Smooth muscle cell (in vitro differentiated cells): ENCODE measurements around the gene IPCEF1. TPM values are rescaled to one million over a fixed set of nuclear protein-coding genes. Genes with fewer than 3 reads are reported as not detected.

Experiments
- DNase-seq: peaks from one replicate; lab custom pipeline; 2025; ENCODE audit not compliant: unreplicated experiment; lab: John Stamatoyannopoulos, UW
- H2AFZ ChIP-seq: fragments of 200-600 bp; sonication (generic); 2 replicates; pipeline ENCODE4 v1.6.0; 2016; ENCODE audit warnings: antibody characterized with exemption, low read depth, mild to moderate bottlenecking
- H3F3A ChIP-seq: fragments of 200-600 bp; sonication (generic); 2 replicates; pipeline ENCODE4 v1.6.0; 2017; ENCODE audit warnings: antibody characterized with exemption, low read depth
- H3K27ac ChIP-seq: fragments of 200-600 bp; sonication (generic); 2 replicates; pipeline ENCODE4 v1.5.1; 2016; ENCODE audit warnings: low read depth, mild to moderate bottlenecking
- H3K27me3 ChIP-seq: fragments of 200-600 bp; sonication (generic); 2 replicates; pipeline ENCODE4 v1.6.1; 2016; ENCODE audit warnings: low read depth, mild to moderate bottlenecking
- H3K36me3 ChIP-seq: fragments of 200-600 bp; sonication (generic); 2 replicates; pipeline ENCODE4 v1.5.1; 2016; ENCODE audit warnings: low read depth
- H3K4me1 ChIP-seq: fragments of 200-600 bp; sonication (generic); 2 replicates; pipeline ENCODE4 v1.5.1; 2016; ENCODE audit warnings: low read depth
- H3K4me2 ChIP-seq: fragments of 200-600 bp; sonication (generic); 2 replicates; pipeline ENCODE4 v1.6.0; 2016; ENCODE audit warnings: mild to moderate bottlenecking
- H3K4me3 ChIP-seq: fragments of 200-600 bp; sonication (generic); 2 replicates; pipeline ENCODE4 v1.5.1; 2016; ENCODE audit warnings: mild to moderate bottlenecking
- H3K79me2 ChIP-seq: fragments of 200-600 bp; sonication (generic); 2 replicates; pipeline ENCODE4 v1.6.0; 2016; ENCODE audit warnings: low read depth, mild to moderate bottlenecking
- H3K9ac ChIP-seq: fragments of 200-600 bp; sonication (generic); 2 replicates; pipeline ENCODE4 v1.6.0; 2016; ENCODE audit warnings: low read depth
- H3K9me3 ChIP-seq: fragments of 200-600 bp; sonication (generic); replicated peaks from 2 replicates; pipeline ENCODE4 v1.5.1; 2016; ENCODE audit warnings: low read depth
- H4K20me1 ChIP-seq: fragments of 200-600 bp; sonication (generic); 2 replicates; pipeline ENCODE4 v1.6.0; 2016; ENCODE audit warnings: low read depth
- CTCF ChIP-seq: fragments of 200-600 bp; sonication (generic); IDR thresholded peaks from 2 replicates; pipeline ENCODE4 v1.5.1; 2017; ENCODE audit warnings: borderline replicate concordance, mild to moderate bottlenecking, antibody characterized with exemption; ENCODE audit not compliant: insufficient read depth, poor library complexity, severe bottlenecking
- WGBS: methylation state at CpG from one replicate; pipeline ENCODE4 v1.1.7; 2016; ENCODE audit warnings: low lambda C conversion rate; 5-methylcytosine and 5-hydroxymethylcytosine counted together
- polyA plus RNA-seq: library from polyadenylated mRNA; unstranded; fragments of >200 nt; fragmentation: Nextera tagmentation; extraction: Ambion mirVana; gene quantifications from 2 replicates; pipeline ENCODE4 v1.2.1, GENCODE V29; 2016
- total RNA-seq: library from RNA; depleted of rRNA; stranded (reverse); fragments of >200 nt; gene quantifications from 2 replicates; pipeline ENCODE4 v1.2.3, GENCODE V29; 2014

The IPCEF1 gene
- total and polyA plus RNA-seq, 2 experiments from 2014 or later = 0.04 TPM; not detected in 1

- Histone ChIP-seq H4K20me1 (no peaks in the 10 kb centered on the region), H3K27ac (no peak overlapping the region), H3F3A (peaks cover 14% of the 10 kb centered on the region), H3K79me2 (no peaks in the 10 kb centered on the region), H3K9me3 (no peaks in the 10 kb centered on the region), H3K9ac (no peak overlapping the region), H2AFZ (no peak overlapping the region), H3K27me3 (no peaks in the 10 kb centered on the region), H3K4me3 (no peak overlapping the region), H3K36me3 (no peaks in the 10 kb centered on the region), H3K4me1 (peaks cover 9% of the 10 kb centered on the region), H3K4me2 (no peak overlapping the region)
- no peak for TF ChIP-seq CTCF
- DNase-seq = no peak
- WGBS = 73% methylated on average over 9 of the region's 9 CpGs
These were observed 11.5 kb upstream of the IPCEF1 start for GRCh38 chr6:154367839-154368695.

- no peaks in the 10 kb centered on the region for H3K9me3 ChIP-seq
- no peaks in the 10 kb centered on the region for H3K27me3 ChIP-seq
- peaks cover 9% of the 10 kb centered on the region for H3K4me1 ChIP-seq
- H2AFZ ChIP-seq = no peak overlapping the region
- H3K4me2 ChIP-seq = no peak overlapping the region
- no peaks in the 10 kb centered on the region for H3K79me2 ChIP-seq
- no peak overlapping the region for H3K4me3 ChIP-seq
- H3K36me3 ChIP-seq = no peaks in the 10 kb centered on the region
- DNase-seq = no peak
- no peaks in the 10 kb centered on the region for H4K20me1 ChIP-seq
- 92% methylated on average over 5 of the region's 5 CpGs for WGBS
- H3K9ac ChIP-seq = no peak overlapping the region
- no peak for TF ChIP-seq CTCF
- H3F3A ChIP-seq = peaks cover 12% of the 10 kb centered on the region
- no peak overlapping the region for H3K27ac ChIP-seq
These were observed 10.7 kb upstream of the IPCEF1 start for GRCh38 chr6:154367336-154367735.

GRCh38 chr6:154363821-154364220 is 7.2 kb upstream of the IPCEF1 start:
- 50% methylated on average over 4 of the region's 4 CpGs for WGBS

More at GRCh38 chr6:154363821-154364220, 7.2 kb upstream of the IPCEF1 start:
- H3K4me1 ChIP-seq = no peaks in the 10 kb centered on the region
- no peak overlapping the region for H3K4me2 ChIP-seq
- H3K4me3 ChIP-seq = no peak overlapping the region
- H3K27me3 ChIP-seq = no peaks in the 10 kb centered on the region
- no peak overlapping the region for H3K27ac ChIP-seq
- no peaks in the 10 kb centered on the region for H3K9me3 ChIP-seq
- no peaks in the 10 kb centered on the region for H3K79me2 ChIP-seq
- DNase-seq = no peak
- no peaks in the 10 kb centered on the region for H3F3A ChIP-seq
- H3K36me3 ChIP-seq = no peaks in the 10 kb centered on the region
- H3K9ac ChIP-seq = no peak overlapping the region
- no peak for TF ChIP-seq CTCF
- no peak overlapping the region for H2AFZ ChIP-seq
- no peaks in the 10 kb centered on the region for H4K20me1 ChIP-seq
